Measurements from ENCODE around the gene MEN1.

GRCh38 chr11:64839335-64839734 lies 29.0 kb upstream of the MEN1 start:
- TF ChIP-seq POLR2A (IDR thresholded peaks at IDR 0.05) (no peak), CTCF (IDR thresholded peaks at IDR 0.05) (no peak)
